HepG2 (cell line): ENCODE data around the gene VCPKMT. TPM values are rescaled to one million over a fixed set of nuclear protein-coding genes. Genes with fewer than 3 reads are reported as not detected.

ENCODE experiments used
- ATAC-seq: fragments of 200-7000 bp; cut with Tn5 transposase; 3 replicates; pipeline ENCODE4 v1.9.1; 2020; ENCODE audit warnings: mild to moderate bottlenecking, moderate library complexity
- BruUV-seq: library from RNA; stranded (reverse); fragments of 400-500 nt; replicated peaks from 2 replicates; lab custom pipeline; 2021; lab: Mats Ljungman, UMichigan
- CTCF ChIA-PET: fragments of 300-600 bp; formaldehyde crosslinking; extraction: SDS; loops from one replicate; lab custom pipeline; 2021; ENCODE audit warnings: low total read pairs, inconsistent platforms, low intra/inter-chr PET ratio; lab: Yijun Ruan, JAX
- POLR2A ChIA-PET: fragments of 350-600 bp; sonication (Branson Sonifier 250); formaldehyde crosslinking; loops from one replicate; lab custom pipeline; 2020; ENCODE audit warnings: antibody characterized with exemption, inconsistent platforms; lab: Yijun Ruan, JAX
- DNase-seq: peaks from one replicate; pipeline ENCODE4 v3.0.0-alpha.2; 2015; ENCODE audit warnings: low spot score
- FAIRE-seq: peaks from 3 replicates; lab custom pipeline; 2011; peaks lifted over from hg19 to GRCh38; lab: Jason Lieb, UNC
- H2AFZ ChIP-seq: one replicate; pipeline ENCODE4 v1.6.1; 2011; ENCODE audit warnings: low read length, inconsistent platforms
- H3K27ac ChIP-seq: fragments of 300-600 bp; 3 replicates; pipeline ENCODE4 v1.8.0; 2011; ENCODE audit warnings: mixed run types, mild to moderate bottlenecking, mixed read lengths, low read length, inconsistent platforms; ENCODE audit not compliant: insufficient read depth; ENCODE audit errors: extremely low read length
- H3K27me3 ChIP-seq, 2 experiments: fragments of 200-600 bp in 1 of 2; 2 replicates in 1 of 2; 3 replicates in 1 of 2; pipeline versions ENCODE4 v1.6.0 to v1.8.0; 2011; ENCODE audit warnings: low read length in 2 of 2, mild to moderate bottlenecking in 2 of 2, moderate library complexity in 2 of 2, inconsistent platforms in 1 of 2; ENCODE audit not compliant: insufficient read depth in 2 of 2, control insufficient read depth in 1 of 2
- H3K36me3 ChIP-seq, 2 experiments: fragments of 200-600 bp in 1 of 2; replicated peaks in 1 of 2; 2 replicates in 1 of 2; 3 replicates in 1 of 2; pipeline versions ENCODE4 v1.5.1 to v1.8.0; 2011; ENCODE audit warnings: low read length in 2 of 2, inconsistent platforms in 1 of 2; ENCODE audit not compliant: insufficient read depth in 2 of 2, control insufficient read depth in 1 of 2
- H3K4me1 ChIP-seq: 2 replicates; pipeline ENCODE4 v1.5.1; 2012; ENCODE audit warnings: low read length, inconsistent platforms; ENCODE audit not compliant: insufficient read depth
- H3K4me2 ChIP-seq: 2 replicates; pipeline ENCODE4 v1.6.0; 2011; ENCODE audit warnings: low read depth, low read length, inconsistent platforms
- H3K4me3 ChIP-seq, 3 experiments: fragments of 200-600 bp in 1 of 3; sonication (generic), shearing (Covaris generic) in 1 of 3; replicated peaks in 1 of 3; 2 replicates each; pipeline ENCODE4 v1.5.1; 2011 to 2016; ENCODE audit warnings: low read length in 3 of 3, inconsistent platforms in 2 of 3, low read depth in 2 of 3, mild to moderate bottlenecking in 2 of 3, control low read depth in 1 of 3, mixed read lengths in 1 of 3; ENCODE audit not compliant: insufficient read depth in 1 of 3
- H3K79me2 ChIP-seq: one replicate; pipeline ENCODE4 v1.6.1; 2011; ENCODE audit warnings: low read length, inconsistent platforms; ENCODE audit not compliant: insufficient read depth
- H3K9ac ChIP-seq: 2 replicates; pipeline ENCODE4 v1.6.0; 2011; ENCODE audit warnings: mild to moderate bottlenecking, low read depth, low read length, inconsistent platforms; ENCODE audit not compliant: insufficient read depth
- H3K9me3 ChIP-seq: 2 replicates; pipeline ENCODE4 v1.5.1; 2012; ENCODE audit warnings: mild to moderate bottlenecking, low read length
- H4K20me1 ChIP-seq: 2 replicates; pipeline ENCODE4 v1.6.0; 2011; ENCODE audit warnings: inconsistent platforms, mild to moderate bottlenecking, low read length, moderate library complexity; ENCODE audit not compliant: insufficient read depth
- HNRNPL ChIP-seq: fragments of 200-400 bp; formaldehyde crosslinking; IDR thresholded peaks from 2 replicates; pipeline ENCODE4 v1.6.1; 2017; ENCODE audit warnings: mild to moderate bottlenecking, low read depth, low read length
- HNRNPUL1 ChIP-seq: fragments of 200-400 bp; formaldehyde crosslinking; IDR thresholded peaks from 2 replicates; pipeline ENCODE4 v1.6.1; 2017; ENCODE audit warnings: low read depth, mild to moderate bottlenecking, low read length, moderate library complexity
- MLX ChIP-seq: IDR thresholded peaks from 2 replicates; pipeline ENCODE4 v1.6.1; 2016
- NFE2L2 ChIP-seq: fragments of 150-350 bp; IDR thresholded peaks from 2 replicates; pipeline ENCODE4 v1.6.1; 2014; ENCODE audit warnings: low read length
- SATB2 ChIP-seq: sonication (generic); formaldehyde crosslinking; IDR thresholded peaks from 2 replicates; pipeline ENCODE4 v1.5.0; 2020; ENCODE audit warnings: missing genetic modification reagents
- SMAD1 ChIP-seq: sonication (generic); formaldehyde crosslinking; IDR thresholded peaks from 2 replicates; pipeline ENCODE4 v1.4.0; 2020; ENCODE audit warnings: missing genetic modification reagents, low read depth, mild to moderate bottlenecking, borderline replicate concordance
- ZNF44 ChIP-seq: sonication (generic); formaldehyde crosslinking; IDR thresholded peaks from 2 replicates; pipeline ENCODE4 v1.5.1; 2020; ENCODE audit warnings: mild to moderate bottlenecking, missing genetic modification reagents
- ZNF724P ChIP-seq: sonication (generic); formaldehyde crosslinking; IDR thresholded peaks from 2 replicates; pipeline ENCODE4 v1.8.0; 2022; ENCODE audit warnings: missing genetic modification reagents, borderline replicate concordance
- whole genome bisulfite sequencing: methylation state at CpG from one replicate; pipeline ENCODE4 v1.1.6; 2017; ENCODE audit warnings: low lambda C conversion rate; 5-methylcytosine and 5-hydroxymethylcytosine counted together
- in situ Hi-C: cut with HindIII; loops from 2 replicates; pipeline ENCODE4 v1.10.0; 2017; ENCODE audit warnings: low pct_unique_long_range_greater_than_20kb; ENCODE audit not compliant: extremely low pct_ligation_motif_present
- intact Hi-C: fragments of 100-400 bp; cut with micrococcal nuclease; formaldehyde crosslinking; loops from one replicate; pipeline ENCODE4 v1.10.0; 2022; ENCODE audit not compliant: unreplicated experiment
- polyA plus RNA-seq, 8 experiments: library from polyadenylated mRNA; depleted of rRNA in 3 of 8; stranded (reverse) in 7 of 8; unstranded in 1 of 8; fragments of >200 nt; fragmentation: Illumina TruSeq in 4 of 8; extraction: Trizol in 4 of 8; gene quantifications; 2 replicates each; pipeline versions ENCODE4 v1.2.1 to v1.2.3, GENCODE V29; 2011 to 2016; ENCODE audit warnings: low read depth in 4 of 8, missing spikeins in 1 of 8, mixed read lengths in 1 of 8; ENCODE audit not compliant: insufficient read depth in 1 of 8
- total RNA-seq, 5 experiments: library from RNA; depleted of rRNA; stranded (reverse); fragments of >200 nt; fragmentation: Illumina TruSeq; extraction: Trizol; gene quantifications; 2 replicates each; pipeline ENCODE4 v1.2.3, GENCODE V29; 2016; ENCODE audit warnings: low read depth in 1 of 5
- TF ChIP-seq, protein P1 (sequence below): IDR thresholded peaks from 2 replicates; pipeline ENCODE4 v1.4.0; 2020; ENCODE audit warnings: mild to moderate bottlenecking, missing genetic modification reagents

The VCPKMT gene
- total and polyA plus RNA-seq, 2 of the 13 experiments (the other 11 are each of a cell fraction or from before 2014, with no cell fraction given) = 3.9 to 5.4 TPM

DNA sequence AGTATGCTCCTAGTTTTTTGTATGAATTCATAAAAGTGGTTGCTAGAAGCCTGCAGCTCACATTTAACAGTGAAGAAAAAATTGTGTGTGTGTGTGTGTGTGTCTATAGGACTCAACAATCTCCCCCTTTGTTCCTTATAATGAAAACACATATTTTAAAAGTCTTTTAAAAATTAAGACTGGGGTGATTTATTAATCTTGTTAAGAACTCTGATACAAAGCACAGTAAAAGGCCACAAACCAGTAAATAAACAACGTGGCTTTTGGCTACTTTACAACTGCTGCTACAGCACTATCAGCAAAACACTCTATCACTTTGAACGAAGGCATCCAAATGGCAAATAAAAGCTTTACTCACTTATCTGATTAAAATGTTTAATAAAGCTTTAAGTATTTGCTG is 594 bp upstream of the VCPKMT start:
- H4K20me1 ChIP-seq = no peaks in the 10 kb centered on the region
- no peaks in the 10 kb centered on the region for H3K27me3 ChIP-seq
- H3K9me3 ChIP-seq = no peaks in the 10 kb centered on the region
- H3K4me2 ChIP-seq = peak overlapping the region; percentile 72
- POLR2A ChIA-PET = interaction anchor here (0.6 to 1.9 kb wide), 11 partner anchors 9 to 347 kb away, joined by 3 to 17 read pairs (median 4); partner anchors contain the start of gene NEMF
- CTCF ChIA-PET = no interaction called here
- peak overlapping the region; percentile 67 for H3K27ac ChIP-seq
- intact Hi-C loops = no loop called here
- H3K4me1 ChIP-seq = peaks cover 20% of the 10 kb centered on the region
- BruUV-seq = TSS peak; percentile 100
- peak overlapping the region; percentile 69 for H3K9ac ChIP-seq
- no peak for FAIRE-seq
- H2AFZ ChIP-seq = peak overlapping the region; percentile 15
- peak overlapping the region; percentile 78 to 87 (median 82); a peak in 4 of 6 replicates for H3K4me3 ChIP-seq
- in situ Hi-C loops = no loop called here
- no peak for TF ChIP-seq SATB2
- TF ChIP-seq NFE2L2 = 0 out of 2 replicates have a peak, but pooled peaks have one; percentile 0
- 86% methylated on average over 2 of the region's 2 CpGs for WGBS
- H3K79me2 ChIP-seq = peaks cover 17% of the 10 kb centered on the region
- ATAC-seq = no peak
- peaks cover 3 to 18% of the 10 kb centered on the region in 2 experiments; a peak in 4 of 5 replicates for H3K36me3 ChIP-seq
- DNase-seq = no peak

DNA sequence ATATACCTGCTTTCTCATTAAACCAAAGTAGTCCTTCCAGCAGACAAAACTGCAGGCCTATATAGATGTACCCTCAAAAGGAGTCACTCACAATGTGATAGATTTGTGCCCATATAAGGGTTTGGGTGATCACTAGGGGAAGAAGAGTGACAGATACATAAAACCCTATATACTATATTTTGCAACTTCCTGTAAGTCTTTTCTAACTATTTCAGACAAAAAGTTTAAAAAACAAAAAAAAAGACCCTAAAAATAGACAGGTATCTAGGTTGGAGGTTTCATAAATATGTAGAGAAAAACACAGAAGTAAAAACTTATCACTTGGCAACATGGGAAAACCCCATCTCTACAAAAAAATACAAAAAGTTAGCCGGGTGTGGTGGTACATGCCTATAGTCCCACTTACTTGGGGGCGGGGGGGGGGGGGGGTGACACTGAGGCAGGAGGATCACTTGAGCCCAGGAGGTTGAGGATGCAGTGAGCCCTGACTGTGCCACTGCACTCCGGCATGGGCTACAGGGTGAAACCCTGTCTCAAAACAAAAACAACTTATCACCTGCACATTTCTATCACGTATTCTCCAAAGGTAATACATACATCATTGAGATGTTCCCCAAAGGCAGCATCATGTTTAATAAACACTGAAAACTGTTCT is 2.9 kb downstream of the VCPKMT start:
- ATAC-seq = no peak
- Histone ChIP-seq H3K4me3 (no peak overlapping the region), H3K27me3 (no peaks in the 10 kb centered on the region), H3K9ac (no peak overlapping the region), H3K79me2 (peaks cover 17% of the 10 kb centered on the region), H3K9me3 (no peaks in the 10 kb centered on the region), H3K4me1 (peaks cover 20% of the 10 kb centered on the region), H2AFZ (no peak overlapping the region), H4K20me1 (no peaks in the 10 kb centered on the region), H3K27ac (no peak overlapping the region), H3K36me3 (peaks cover 7 to 49% of the 10 kb centered on the region in 2 experiments; a peak in 4 of 5 replicates), H3K4me2 (no peak overlapping the region)
- CTCF ChIA-PET = no interaction called here
- intact Hi-C loops (no loop called here), in situ Hi-C loops (loop anchor here (5.0 kb wide), 1 partner anchor 251 kb away; no protein-coding TSS in a partner anchor)
- BruUV-seq = no TSS peak
- FAIRE-seq = no peak
- DNase-seq = no peak
- TF ChIP-seq ZNF44 (CRISPR knock-in tag) (no peak), SMAD1 (CRISPR knock-in tag) (no peak), ZNF724P (CRISPR knock-in tag) (no peak), MLX (CRISPR knock-in tag) (no peak), HNRNPL (no peak), HNRNPUL1 (no peak)
- TF ChIP-seq, protein P1, sequence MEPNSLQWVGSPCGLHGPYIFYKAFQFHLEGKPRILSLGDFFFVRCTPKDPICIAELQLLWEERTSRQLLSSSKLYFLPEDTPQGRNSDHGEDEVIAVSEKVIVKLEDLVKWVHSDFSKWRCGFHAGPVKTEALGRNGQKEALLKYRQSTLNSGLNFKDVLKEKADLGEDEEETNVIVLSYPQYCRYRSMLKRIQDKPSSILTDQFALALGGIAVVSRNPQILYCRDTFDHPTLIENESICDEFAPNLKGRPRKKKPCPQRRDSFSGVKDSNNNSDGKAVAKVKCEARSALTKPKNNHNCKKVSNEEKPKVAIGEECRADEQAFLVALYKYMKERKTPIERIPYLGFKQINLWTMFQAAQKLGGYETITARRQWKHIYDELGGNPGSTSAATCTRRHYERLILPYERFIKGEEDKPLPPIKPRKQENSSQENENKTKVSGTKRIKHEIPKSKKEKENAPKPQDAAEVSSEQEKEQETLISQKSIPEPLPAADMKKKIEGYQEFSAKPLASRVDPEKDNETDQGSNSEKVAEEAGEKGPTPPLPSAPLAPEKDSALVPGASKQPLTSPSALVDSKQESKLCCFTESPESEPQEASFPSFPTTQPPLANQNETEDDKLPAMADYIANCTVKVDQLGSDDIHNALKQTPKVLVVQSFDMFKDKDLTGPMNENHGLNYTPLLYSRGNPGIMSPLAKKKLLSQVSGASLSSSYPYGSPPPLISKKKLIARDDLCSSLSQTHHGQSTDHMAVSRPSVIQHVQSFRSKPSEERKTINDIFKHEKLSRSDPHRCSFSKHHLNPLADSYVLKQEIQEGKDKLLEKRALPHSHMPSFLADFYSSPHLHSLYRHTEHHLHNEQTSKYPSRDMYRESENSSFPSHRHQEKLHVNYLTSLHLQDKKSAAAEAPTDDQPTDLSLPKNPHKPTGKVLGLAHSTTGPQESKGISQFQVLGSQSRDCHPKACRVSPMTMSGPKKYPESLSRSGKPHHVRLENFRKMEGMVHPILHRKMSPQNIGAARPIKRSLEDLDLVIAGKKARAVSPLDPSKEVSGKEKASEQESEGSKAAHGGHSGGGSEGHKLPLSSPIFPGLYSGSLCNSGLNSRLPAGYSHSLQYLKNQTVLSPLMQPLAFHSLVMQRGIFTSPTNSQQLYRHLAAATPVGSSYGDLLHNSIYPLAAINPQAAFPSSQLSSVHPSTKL (CRISPR knock-in tag) = no peak
- 92% methylated on average over 4 of the region's 4 CpGs for WGBS
- POLR2A ChIA-PET = no interaction called here
